T-helper 2 cell treated with Interferon-gamma antibody and Interleukin-4, amounts not matched to agents 5 μg/mL and 100 μg/mL, for 36 hours (primary cell): Measurements from ENCODE around the gene BRCA1.

Experiments
- DNase-seq: peaks from one replicate; pipeline ENCODE4 v3.0.0; 2021; ENCODE audit warnings: low spot score
- H3K27ac Mint-ChIP-seq: one replicate; pipeline ENCODE4 v1.8.0; 2021; ENCODE audit warnings: mild to moderate bottlenecking, mixed read lengths
- H3K27me3 Mint-ChIP-seq: one replicate; pipeline ENCODE4 v1.8.0; 2021; ENCODE audit warnings: low read depth, mixed read lengths
- H3K36me3 Mint-ChIP-seq: one replicate; pipeline ENCODE4 v1.8.0; 2021; ENCODE audit warnings: low read depth, mixed read lengths
- H3K4me1 Mint-ChIP-seq: one replicate; pipeline ENCODE4 v1.8.0; 2021; ENCODE audit warnings: low read depth, mixed read lengths
- H3K4me3 Mint-ChIP-seq: one replicate; pipeline ENCODE4 v1.8.0; 2022; ENCODE audit warnings: mild to moderate bottlenecking, moderate library complexity, mixed read lengths
- H3K9me3 Mint-ChIP-seq: one replicate; pipeline ENCODE4 v1.8.0; 2021; ENCODE audit warnings: mixed read lengths

The BRCA1 gene

GRCh38 chr17:43031666-43032065, 93.5 kb downstream of the BRCA1 start:
- no peak overlapping the region for H3K27ac Mint-ChIP-seq
- H3K36me3 Mint-ChIP-seq: no peaks in the 10 kb centered on the region
- H3K4me3 Mint-ChIP-seq: no peak overlapping the region
- H3K9me3 Mint-ChIP-seq: no peaks in the 10 kb centered on the region
- no peak for DNase-seq
- no peaks in the 10 kb centered on the region for H3K27me3 Mint-ChIP-seq
- no peaks in the 10 kb centered on the region for H3K4me1 Mint-ChIP-seq

- H3K36me3 Mint-ChIP-seq: no peaks in the 10 kb centered on the region
- peaks cover 2% of the 10 kb centered on the region for H3K4me1 Mint-ChIP-seq
- no peak overlapping the region for H3K27ac Mint-ChIP-seq
- no peaks in the 10 kb centered on the region for H3K9me3 Mint-ChIP-seq
- DNase-seq: no peak
- no peak overlapping the region for H3K4me3 Mint-ChIP-seq
- peaks cover 3% of the 10 kb centered on the region for H3K27me3 Mint-ChIP-seq
These were observed 94.9 kb downstream of the BRCA1 start for GRCh38 chr17:43030137-43030767.

- peaks cover 10% of the 10 kb centered on the region for H3K4me1 Mint-ChIP-seq
- peaks cover 10% of the 10 kb centered on the region for H3K27me3 Mint-ChIP-seq
- no peaks in the 10 kb centered on the region for H3K36me3 Mint-ChIP-seq
- no peak overlapping the region for H3K27ac Mint-ChIP-seq
- H3K9me3 Mint-ChIP-seq: no peaks in the 10 kb centered on the region
- no peak overlapping the region for H3K4me3 Mint-ChIP-seq
- no peak for DNase-seq
These were observed 96.8 kb downstream of the BRCA1 start for GRCh38 chr17:43028221-43028861.

GRCh38 chr17:43027091-43028032, 97.8 kb downstream of the BRCA1 start:
- H3K4me1 Mint-ChIP-seq: peaks cover 10% of the 10 kb centered on the region
- H3K4me3 Mint-ChIP-seq: no peak overlapping the region
- DNase-seq: no peak
- H3K36me3 Mint-ChIP-seq: no peaks in the 10 kb centered on the region
- H3K27ac Mint-ChIP-seq: no peak overlapping the region
- peaks cover 10% of the 10 kb centered on the region for H3K27me3 Mint-ChIP-seq
- no peaks in the 10 kb centered on the region for H3K9me3 Mint-ChIP-seq

- H3K4me3 Mint-ChIP-seq: no peak overlapping the region
- H3K36me3 Mint-ChIP-seq: no peaks in the 10 kb centered on the region
- H3K27me3 Mint-ChIP-seq: peaks cover 10% of the 10 kb centered on the region
- H3K27ac Mint-ChIP-seq: no peak overlapping the region
- peaks cover 10% of the 10 kb centered on the region for H3K4me1 Mint-ChIP-seq
- no peak for DNase-seq
- H3K9me3 Mint-ChIP-seq: no peaks in the 10 kb centered on the region
These were observed 98.6 kb downstream of the BRCA1 start for GRCh38 chr17:43026595-43026994.

- Mint-ChIP-seq H3K27me3 (peaks cover 10% of the 10 kb centered on the region), H3K9me3 (no peaks in the 10 kb centered on the region), H3K4me1 (peaks cover 11% of the 10 kb centered on the region), H3K4me3 (peak overlapping the region; percentile 63), H3K36me3 (no peaks in the 10 kb centered on the region), H3K27ac (no peak overlapping the region)
- DNase-seq: no peak
These were observed 99.2 kb downstream of the BRCA1 start for GRCh38 chr17:43025766-43026537.

- Mint-ChIP-seq H3K27ac (no peak overlapping the region), H3K4me3 (peak overlapping the region; percentile 63), H3K4me1 (peaks cover 13% of the 10 kb centered on the region), H3K27me3 (peaks cover 10% of the 10 kb centered on the region), H3K36me3 (no peaks in the 10 kb centered on the region), H3K9me3 (no peaks in the 10 kb centered on the region)
- no peak for DNase-seq
These were observed 99.9 kb downstream of the BRCA1 start for GRCh38 chr17:43025290-43025657.

GRCh38 chr17:43024407-43025289, 100.5 kb downstream of the BRCA1 start, which contains the start of gene RND2:
Gene RND2 (plus strand): TSS chr17:43025231. CDS start chr17:43025348, 117 bp downstream.
- Mint-ChIP-seq H3K9me3 (no peaks in the 10 kb centered on the region), H3K36me3 (no peaks in the 10 kb centered on the region), H3K27me3 (peaks cover 10% of the 10 kb centered on the region), H3K4me1 (peaks cover 16% of the 10 kb centered on the region), H3K27ac (peak within 1 kb of the TSS; percentile 65), H3K4me3 (peak within 1 kb of the TSS; percentile 87)
- DNase-seq: peak; percentile 74

GRCh38 chr17:43021741-43022512, 103.2 kb downstream of the BRCA1 start, which contains the start of gene VAT1:
Gene VAT1 (minus strand): TSS chr17:43022385. CDS start chr17:43022322, 63 bp downstream.
- Mint-ChIP-seq H3K9me3 (no peaks in the 10 kb centered on the region), H3K4me3 (peak within 1 kb of the TSS; percentile 85), H3K36me3 (no peaks in the 10 kb centered on the region), H3K4me1 (peaks cover 25% of the 10 kb centered on the region), H3K27me3 (peaks cover 10% of the 10 kb centered on the region), H3K27ac (no peak within 1 kb of the TSS)
- DNase-seq: peak; percentile 57

GRCh38 chr17:43020789-43021740, 104.1 kb downstream of the BRCA1 start:
- H3K4me1 Mint-ChIP-seq: peaks cover 25% of the 10 kb centered on the region
- no peaks in the 10 kb centered on the region for H3K36me3 Mint-ChIP-seq
- H3K9me3 Mint-ChIP-seq: no peaks in the 10 kb centered on the region
- no peak for DNase-seq
- no peak overlapping the region for H3K27ac Mint-ChIP-seq
- H3K4me3 Mint-ChIP-seq: peak overlapping the region; percentile 85
- H3K27me3 Mint-ChIP-seq: peaks cover 10% of the 10 kb centered on the region

GRCh38 chr17:43020030-43020621, 105.0 kb downstream of the BRCA1 start:
- Mint-ChIP-seq H3K4me3 (peak overlapping the region; percentile 85), H3K9me3 (no peaks in the 10 kb centered on the region), H3K36me3 (no peaks in the 10 kb centered on the region), H3K27ac (no peak overlapping the region), H3K4me1 (peaks cover 23% of the 10 kb centered on the region), H3K27me3 (peaks cover 7% of the 10 kb centered on the region)
- DNase-seq: no peak
